Measurements from ENCODE around the gene CHM.

- TF ChIP-seq CTCF (IDR thresholded peaks at IDR 0.05), result no peak
- no peak for TF ChIP-seq POLR2A (IDR thresholded peaks at IDR 0.05)
Measured at GRCh38 chrX:85992811-85993229, 54.5 kb downstream of the CHM start.
